HepG2 (cell line): ENCODE data around the gene POFUT2.

ENCODE experiments used
- CREM ChIP-seq, 2 experiments: sonication (generic) in 1 of 2; formaldehyde crosslinking in 1 of 2; IDR thresholded peaks; 2 replicates each; pipeline versions ENCODE4 v1.4.0 to v1.6.1; 2016 to 2020; ENCODE audit warnings: antibody characterized with exemption in 1 of 2, mild to moderate bottlenecking in 1 of 2, missing genetic modification reagents in 1 of 2
- FOXP1 ChIP-seq, 2 experiments: fragments of 450-650 bp in 1 of 2; IDR thresholded peaks; 2 replicates each; pipeline ENCODE4 v1.6.1; 2017 to 2018; ENCODE audit warnings: antibody characterized with exemption in 1 of 2
- ZBTB21 ChIP-seq: sonication (generic); formaldehyde crosslinking; IDR thresholded peaks from 2 replicates; pipeline ENCODE4 v1.4.0; 2020; ENCODE audit warnings: missing genetic modification reagents
- TF ChIP-seq, protein P1 (sequence below): sonication (generic); formaldehyde crosslinking; IDR thresholded peaks from 2 replicates; pipeline ENCODE4 v1.5.0; 2020; ENCODE audit warnings: mild to moderate bottlenecking, missing genetic modification reagents, moderate library complexity

DNA sequence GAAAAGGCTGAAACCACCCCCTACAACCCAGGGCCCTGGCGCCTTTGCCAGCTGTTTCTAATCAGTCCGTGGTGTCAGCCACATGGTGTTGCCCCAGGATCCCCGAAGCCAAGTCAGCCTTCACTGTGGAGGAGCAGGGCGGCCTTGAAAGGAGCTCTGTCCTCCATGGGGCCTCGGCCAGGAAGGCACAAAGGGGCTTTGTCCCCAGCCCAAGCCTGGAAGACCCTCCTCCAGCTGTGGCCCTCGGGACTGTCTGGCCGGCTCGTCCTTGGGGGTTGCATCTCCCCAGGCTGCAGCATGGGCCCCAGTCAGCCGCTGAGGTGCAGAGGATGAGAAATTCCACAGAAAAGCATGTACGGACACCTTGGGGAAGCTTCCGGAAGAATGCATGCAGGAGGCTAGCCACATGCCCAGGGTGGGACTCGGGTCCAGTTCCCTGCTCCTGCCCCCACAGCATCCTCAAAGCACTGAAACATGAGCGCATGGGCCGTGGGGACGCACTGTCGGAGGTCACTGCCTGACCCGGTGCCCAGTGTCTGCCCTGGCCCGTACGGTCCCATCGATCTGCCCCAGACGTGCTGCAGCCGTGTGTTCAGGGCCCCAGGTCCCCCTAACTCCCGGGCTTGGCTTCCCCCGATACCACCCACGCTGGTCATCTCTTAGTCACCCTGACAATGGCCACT is 38.6 kb upstream of the POFUT2 start:
- no peak for TF ChIP-seq CREM (IDR thresholded peaks at IDR 0.05)
- no peak for TF ChIP-seq CREM (CRISPR knock-in tag; IDR thresholded peaks at IDR 0.05)
- TF ChIP-seq ZBTB21 (CRISPR knock-in tag) = no peak
- no peak for TF ChIP-seq FOXP1 (IDR thresholded peaks at IDR 0.05)
- no peak for TF ChIP-seq FOXP1 (CRISPR knock-in tag; IDR thresholded peaks at IDR 0.05)
- TF ChIP-seq, protein P1, sequence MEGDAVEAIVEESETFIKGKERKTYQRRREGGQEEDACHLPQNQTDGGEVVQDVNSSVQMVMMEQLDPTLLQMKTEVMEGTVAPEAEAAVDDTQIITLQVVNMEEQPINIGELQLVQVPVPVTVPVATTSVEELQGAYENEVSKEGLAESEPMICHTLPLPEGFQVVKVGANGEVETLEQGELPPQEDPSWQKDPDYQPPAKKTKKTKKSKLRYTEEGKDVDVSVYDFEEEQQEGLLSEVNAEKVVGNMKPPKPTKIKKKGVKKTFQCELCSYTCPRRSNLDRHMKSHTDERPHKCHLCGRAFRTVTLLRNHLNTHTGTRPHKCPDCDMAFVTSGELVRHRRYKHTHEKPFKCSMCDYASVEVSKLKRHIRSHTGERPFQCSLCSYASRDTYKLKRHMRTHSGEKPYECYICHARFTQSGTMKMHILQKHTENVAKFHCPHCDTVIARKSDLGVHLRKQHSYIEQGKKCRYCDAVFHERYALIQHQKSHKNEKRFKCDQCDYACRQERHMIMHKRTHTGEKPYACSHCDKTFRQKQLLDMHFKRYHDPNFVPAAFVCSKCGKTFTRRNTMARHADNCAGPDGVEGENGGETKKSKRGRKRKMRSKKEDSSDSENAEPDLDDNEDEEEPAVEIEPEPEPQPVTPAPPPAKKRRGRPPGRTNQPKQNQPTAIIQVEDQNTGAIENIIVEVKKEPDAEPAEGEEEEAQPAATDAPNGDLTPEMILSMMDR (CRISPR knock-in tag) = no peak
